DMS 273 (cell line): ENCODE results near the gene IL9.
"Not testable (repeated sequence)": the region's sequence is repeated elsewhere in the genome, so short reads cannot be mapped to it uniquely, and the experiment has no call there.

ENCODE experiments used
- DNase-seq: peaks from one replicate; lab custom pipeline; 2025; ENCODE audit not compliant: unreplicated experiment; lab: John Stamatoyannopoulos, UW

Gene IL9

GRCh38 chr5:135869935-135870334, 25.7 kb downstream of the IL9 start:
- DNase-seq = no peak

GRCh38 chr5:135869276-135869675, 26.4 kb downstream of the IL9 start:
- no peak for DNase-seq

GRCh38 chr5:135868681-135869080, 27.0 kb downstream of the IL9 start:
- no peak for DNase-seq

GRCh38 chr5:135867599-135867998, 28.0 kb downstream of the IL9 start:
- DNase-seq = no peak

GRCh38 chr5:135866016-135866415, 29.6 kb downstream of the IL9 start:
- DNase-seq = no peak

GRCh38 chr5:135864503-135865435, 30.9 kb downstream of the IL9 start:
- no peak for DNase-seq

- no peak for DNase-seq
Observed at GRCh38 chr5:135862744-135863143, 32.9 kb downstream of the IL9 start.

- no peak for DNase-seq
Observed at GRCh38 chr5:135862086-135862485, 33.6 kb downstream of the IL9 start.

GRCh38 chr5:135861641-135862040, 34.0 kb downstream of the IL9 start:
- DNase-seq = no peak

GRCh38 chr5:135859641-135860040, 36.0 kb downstream of the IL9 start:
- DNase-seq = no peak

GRCh38 chr5:135859186-135859585, 36.5 kb downstream of the IL9 start:
- not testable (repeated sequence) for DNase-seq

GRCh38 chr5:135857630-135858311, 37.9 kb downstream of the IL9 start:
- DNase-seq = no peak

- no peak for DNase-seq
Observed at GRCh38 chr5:135851915-135852845, 43.5 kb downstream of the IL9 start.

GRCh38 chr5:135851186-135851914, 44.3 kb downstream of the IL9 start:
- no peak for DNase-seq

GRCh38 chr5:135850671-135851070, 45.0 kb downstream of the IL9 start:
- no peak for DNase-seq

- DNase-seq = no peak
Observed at GRCh38 chr5:135850231-135850630, 45.4 kb downstream of the IL9 start.

GRCh38 chr5:135847976-135848375, 47.7 kb downstream of the IL9 start:
- DNase-seq = no peak

- DNase-seq = no peak
Observed at GRCh38 chr5:135846311-135846710, 49.3 kb downstream of the IL9 start.

- no peak for DNase-seq
Observed at GRCh38 chr5:135843571-135844337, 51.9 kb downstream of the IL9 start.

- DNase-seq = no peak
Observed at GRCh38 chr5:135842737-135843136, 52.9 kb downstream of the IL9 start.
